Keratinocyte (primary cell): ENCODE measurements around the gene MTHFR. TPM values are rescaled to one million over a fixed set of nuclear protein-coding genes. Genes with fewer than 3 reads are reported as not detected.

Experiments used
- DNase-seq: peaks from one replicate; pipeline ENCODE4 v3.0.0-alpha.2; 2011; ENCODE audit warnings: low read depth, missing footprints, low spot score
- FAIRE-seq: peaks from 2 replicates; lab custom pipeline; 2011; peaks lifted over from hg19 to GRCh38; lab: Jason Lieb, UNC
- H2AFZ ChIP-seq: 2 replicates; pipeline ENCODE4 v1.6.0; 2012; ENCODE audit warnings: low read length, control low read depth, inconsistent platforms; ENCODE audit not compliant: control insufficient read depth
- H3K27ac ChIP-seq: 2 replicates; pipeline ENCODE4 v1.5.1; 2011; ENCODE audit warnings: low read length; ENCODE audit not compliant: control insufficient read depth, insufficient read depth
- H3K27me3 ChIP-seq: 3 replicates; pipeline ENCODE4 v1.6.0; 2011; ENCODE audit warnings: low read length; ENCODE audit not compliant: control insufficient read depth, insufficient read depth; ENCODE audit errors: extremely low read depth
- H3K36me3 ChIP-seq, 2 experiments: 2 replicates in 1 of 2; 3 replicates in 1 of 2; pipeline ENCODE4 v1.5.1; 2011; ENCODE audit warnings: low read length in 2 of 2, mild to moderate bottlenecking in 1 of 2; ENCODE audit not compliant: control insufficient read depth in 2 of 2, insufficient read depth in 2 of 2; ENCODE audit errors: extremely low read depth in 1 of 2
- H3K4me1 ChIP-seq: 3 replicates; pipeline ENCODE4 v1.5.1; 2011; ENCODE audit warnings: low read length; ENCODE audit not compliant: control insufficient read depth, insufficient read depth; ENCODE audit errors: extremely low read depth
- H3K4me2 ChIP-seq: 3 replicates; pipeline ENCODE4 v1.6.0; 2011; ENCODE audit warnings: low read depth, low read length; ENCODE audit not compliant: control insufficient read depth, insufficient read depth; ENCODE audit errors: extremely low read depth
- H3K4me3 ChIP-seq, 3 experiments: fragments of 200-600 bp in 1 of 3; sonication (generic) in 1 of 3; 2 replicates in 2 of 3; 3 replicates in 1 of 3; pipeline ENCODE4 v1.5.1; 2011 to 2016; ENCODE audit warnings: low read length in 3 of 3, mild to moderate bottlenecking in 3 of 3, control low read depth in 2 of 3, inconsistent platforms in 1 of 3, low read depth in 1 of 3, mixed read lengths in 1 of 3, mixed run types in 1 of 3, moderate library complexity in 1 of 3; ENCODE audit not compliant: control insufficient read depth in 2 of 3, insufficient read depth in 2 of 3; ENCODE audit errors: extremely low read depth in 1 of 3
- H3K79me2 ChIP-seq: 2 replicates; pipeline ENCODE4 v1.6.0; 2012; ENCODE audit warnings: low read length; ENCODE audit not compliant: control insufficient read depth, insufficient read depth
- H3K9ac ChIP-seq: 3 replicates; pipeline ENCODE4 v1.6.0; 2011; ENCODE audit warnings: low read length; ENCODE audit not compliant: control insufficient read depth, insufficient read depth; ENCODE audit errors: extremely low read depth
- H3K9me1 ChIP-seq: 3 replicates; pipeline ENCODE4 v1.6.0; 2011; ENCODE audit warnings: low read length; ENCODE audit not compliant: control insufficient read depth, insufficient read depth; ENCODE audit errors: extremely low read depth
- H3K9me3 ChIP-seq: 2 replicates; pipeline ENCODE4 v1.5.1; 2012; ENCODE audit warnings: low read depth, low read length; ENCODE audit not compliant: control insufficient read depth
- H4K20me1 ChIP-seq: 3 replicates; pipeline ENCODE4 v1.6.0; 2011; ENCODE audit warnings: low read length; ENCODE audit not compliant: control insufficient read depth, insufficient read depth; ENCODE audit errors: extremely low read depth
- CTCF ChIP-seq, 3 experiments: IDR thresholded peaks in 1 of 3; conservative IDR thresholded peaks in 1 of 3; optimal IDR thresholded peaks in 1 of 3; 2 replicates in 2 of 3; 3 replicates in 1 of 3; pipeline versions ENCODE3 to v1.5.1; 2011; ENCODE audit warnings: low read length in 3 of 3, mild to moderate bottlenecking in 3 of 3, moderate library complexity in 2 of 3, control low read depth in 1 of 3, inconsistent platforms in 1 of 3; ENCODE audit not compliant: insufficient read depth in 2 of 3; ENCODE audit errors: extremely low read depth in 1 of 3
- EZH2 ChIP-seq: IDR thresholded peaks from one replicate; pipeline ENCODE4 v1.6.1; 2012; ENCODE audit warnings: inconsistent platforms, mild to moderate bottlenecking, low read length, moderate library complexity
- dilution Hi-C: fragments of 300-500 bp; cut with MboI; formaldehyde crosslinking; loops from one replicate; pipeline ENCODE4 v1.7.0; 2020; ENCODE audit warnings: low sequenced_read_pairs; ENCODE audit not compliant: extremely low pct_ligation_motif_present
- polyA plus RNA-seq, 5 experiments: library from polyadenylated mRNA; depleted of rRNA in 3 of 5; stranded (reverse) in 3 of 5; stranded (forward) in 1 of 5; unstranded in 1 of 5; fragments of >200 nt; gene quantifications; 1 replicate in 1 of 5; 2 replicates in 3 of 5; 3 replicates in 1 of 5; pipeline versions ENCODE4 v1.2.1 to v1.2.3, GENCODE V29; 2011 to 2012; ENCODE audit warnings: missing spikeins in 2 of 5, low read depth in 1 of 5, low replicate concordance in 1 of 5

MTHFR gene
- polyA plus RNA-seq, 1 donor (not counting 4 experiments of a cell fraction or from before 2014, with no cell fraction given) = 5.2 TPM

- no peaks in the 10 kb centered on the region for H3K9me1 ChIP-seq
- no peaks in the 10 kb centered on the region for H3K9me3 ChIP-seq
- no peak within 1 kb of the TSS for H3K27ac ChIP-seq
- dilution Hi-C loops = no loop called here
- no peak within 1 kb of the TSS for H3K4me3 ChIP-seq
- no peaks in the 10 kb centered on the region for H4K20me1 ChIP-seq
- H3K27me3 ChIP-seq = peaks cover 9% of the 10 kb centered on the region
- no peak for FAIRE-seq
- H3K4me1 ChIP-seq = no peaks in the 10 kb centered on the region
- H3K79me2 ChIP-seq = no peaks in the 10 kb centered on the region
- no peak for DNase-seq
- no peaks in the 10 kb centered on the region for H3K36me3 ChIP-seq
- H3K9ac ChIP-seq = no peak within 1 kb of the TSS
- no peak within 1 kb of the TSS for H2AFZ ChIP-seq
- no peak within 1 kb of the TSS for H3K4me2 ChIP-seq
- TF ChIP-seq CTCF (optimal IDR thresholded peaks at IDR 0.05 in 1 of 3, IDR thresholded peaks at IDR 0.05 in 1 of 3, conservative IDR thresholded peaks at IDR 0.05 in 1 of 3; ENCODE audit: extremely low read depth in 1 of 3, insufficient read depth in 2 of 3, low read length in 3 of 3) = no peak
- no peak for TF ChIP-seq EZH2
These were observed 43.8 kb downstream of the MTHFR start, which contains the start of gene C1orf167 for GRCh38 chr1:11761988-11762406. C1orf167 (plus strand) TSS chr1:11762193; CDS start chr1:11764401, 2,208 bp downstream.

- Histone ChIP-seq H3K4me2 (no peak overlapping the region), H2AFZ (no peak overlapping the region), H3K9ac (no peak overlapping the region), H3K9me1 (no peaks in the 10 kb centered on the region), H3K4me3 (no peak overlapping the region), H3K27me3 (peaks cover 9% of the 10 kb centered on the region), H3K36me3 (no peaks in the 10 kb centered on the region), H4K20me1 (no peaks in the 10 kb centered on the region), H3K9me3 (no peaks in the 10 kb centered on the region), H3K4me1 (no peaks in the 10 kb centered on the region), H3K27ac (no peak overlapping the region), H3K79me2 (no peaks in the 10 kb centered on the region)
- dilution Hi-C loops = no loop called here
- FAIRE-seq = no peak
- TF ChIP-seq EZH2 = no peak
- TF ChIP-seq CTCF (optimal IDR thresholded peaks at IDR 0.05 in 1 of 3, IDR thresholded peaks at IDR 0.05 in 1 of 3, conservative IDR thresholded peaks at IDR 0.05 in 1 of 3; ENCODE audit: extremely low read depth in 1 of 3, insufficient read depth in 2 of 3, low read length in 3 of 3) = no peak
- no peak for DNase-seq
These were observed 44.5 kb downstream of the MTHFR start for GRCh38 chr1:11761285-11761684.
